Urothelium cell line (cell line): Measurements from ENCODE around the gene DBNL.

ENCODE experiments used
- DNase-seq: peaks from one replicate; pipeline ENCODE4 v3.0.0; 2011; ENCODE audit warnings: low spot score, mixed read lengths
- FAIRE-seq: peaks from 2 replicates; lab custom pipeline; 2011; peaks lifted over from hg19 to GRCh38; lab: Jason Lieb, UNC

DBNL gene

GRCh38 chr7:44096326-44096881, 51.9 kb downstream of the DBNL start:
- no peak for DNase-seq
- FAIRE-seq = peak; percentile 44

GRCh38 chr7:44097064-44097932, 52.8 kb downstream of the DBNL start:
- DNase-seq (no peak), FAIRE-seq (no peak)

GRCh38 chr7:44098092-44099068, 53.9 kb downstream of the DBNL start:
- FAIRE-seq (peak; percentile 82), DNase-seq (no peak)

GRCh38 chr7:44099669-44100068, 55.2 kb downstream of the DBNL start:
- no peak for FAIRE-seq
- DNase-seq = no peak

GRCh38 chr7:44100458-44101302, 56.2 kb downstream of the DBNL start:
- peak; percentile 62 for DNase-seq
- no peak for FAIRE-seq

GRCh38 chr7:44101303-44101965, 56.9 kb downstream of the DBNL start:
- DNase-seq (no peak), FAIRE-seq (peak; percentile 83)

GRCh38 chr7:44101966-44102845, 57.7 kb downstream of the DBNL start:
- FAIRE-seq = peak; percentile 13
- no peak for DNase-seq

GRCh38 chr7:44102846-44103565, 58.5 kb downstream of the DBNL start:
- FAIRE-seq (no peak), DNase-seq (no peak)

- FAIRE-seq (no peak), DNase-seq (no peak)
Measured at GRCh38 chr7:44103566-44103922, 59.0 kb downstream of the DBNL start.

GRCh38 chr7:44103923-44104859, 59.7 kb downstream of the DBNL start, which contains the start of gene AEBP1:
Gene AEBP1, plus strand, starts transcription at chr7:44104345. Its CDS starts 321 bp downstream, at chr7:44104666.
- no peak for FAIRE-seq
- peak; percentile 72 for DNase-seq

- peak; percentile 54 for DNase-seq
- FAIRE-seq = peak; percentile 90
Measured at GRCh38 chr7:44104860-44105771, 60.6 kb downstream of the DBNL start.

GRCh38 chr7:44105832-44106231, 61.3 kb downstream of the DBNL start:
- DNase-seq (no peak), FAIRE-seq (no peak)

- DNase-seq = no peak
- FAIRE-seq = no peak
Measured at GRCh38 chr7:44106311-44107065, 62.0 kb downstream of the DBNL start.

GRCh38 chr7:44107116-44107960, 62.8 kb downstream of the DBNL start:
- FAIRE-seq (no peak), DNase-seq (no peak)
